ENCODE results near the gene GLI2. TPM values are rescaled to one million over a fixed set of nuclear protein-coding genes. Genes with fewer than 3 reads are reported as not detected.

The GLI2 gene
- total and polyA plus RNA-seq, 7 donors, result 0.23 to 6.4 (median 2.1) TPM

DNA sequence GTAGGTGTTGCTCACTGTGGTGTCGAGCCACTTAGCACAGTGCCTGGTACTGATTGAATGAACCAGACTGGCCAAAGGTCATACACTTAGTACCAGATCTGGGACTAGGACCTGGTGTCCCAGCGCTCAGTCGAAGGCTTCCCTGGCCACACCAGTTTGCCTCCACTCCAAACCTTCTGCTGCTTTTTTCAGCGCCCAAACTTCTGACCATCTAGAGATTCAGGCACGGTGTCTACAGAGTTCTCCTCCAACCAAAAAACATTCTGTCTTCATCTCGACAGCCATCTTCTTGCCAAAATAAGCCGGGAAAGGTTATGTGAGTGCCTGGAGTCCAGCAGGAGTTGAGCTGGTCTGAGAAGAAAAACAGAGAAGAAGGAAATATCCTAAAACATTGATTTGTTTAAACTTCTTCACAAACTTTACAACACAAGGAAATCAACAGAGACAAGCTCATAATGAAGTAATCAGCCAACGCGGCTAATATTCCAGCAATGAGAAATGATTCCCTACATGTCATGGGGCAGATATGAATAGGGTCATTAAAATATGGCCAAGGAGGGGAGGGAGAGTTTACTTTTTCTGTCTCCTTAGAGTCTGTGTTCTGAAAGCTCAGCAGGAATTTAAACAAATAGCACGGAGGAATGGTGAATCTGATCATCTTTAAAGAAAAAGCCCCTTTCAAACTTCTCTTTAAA, 2.3 kb upstream of the GLI2 start:
- Histone ChIP-seq H3K9me3 (no peaks in the 10 kb centered on the region), H3K27me3 (peaks cover 0 to 15% (median 0%) of the 10 kb centered on the region in 3 donors), H3K36me3 (no peaks in the 10 kb centered on the region), H3K27ac (peak overlapping the region; percentile 47 to 95 (median 70)), H3K4me1 (peaks cover 0 to 49% (median 41%) of the 10 kb centered on the region in 4 donors), H3K4me3 (no peak overlapping the region)
- intact Hi-C loops (cut with DNase I), result no loop called here
- no peak for TF ChIP-seq POLR2A (IDR thresholded peaks at IDR 0.05)
- no peak for TF ChIP-seq CTCF (IDR thresholded peaks at IDR 0.05)
- TF ChIP-seq POLR2AphosphoS5 (IDR thresholded peaks at IDR 0.05), result peak; percentile 4 to 45 (median 18)
- DNase-seq, result no peak
- 62 to 69% methylated on average over 10 of the region's 10 CpGs for WGBS, 2 donors

DNA sequence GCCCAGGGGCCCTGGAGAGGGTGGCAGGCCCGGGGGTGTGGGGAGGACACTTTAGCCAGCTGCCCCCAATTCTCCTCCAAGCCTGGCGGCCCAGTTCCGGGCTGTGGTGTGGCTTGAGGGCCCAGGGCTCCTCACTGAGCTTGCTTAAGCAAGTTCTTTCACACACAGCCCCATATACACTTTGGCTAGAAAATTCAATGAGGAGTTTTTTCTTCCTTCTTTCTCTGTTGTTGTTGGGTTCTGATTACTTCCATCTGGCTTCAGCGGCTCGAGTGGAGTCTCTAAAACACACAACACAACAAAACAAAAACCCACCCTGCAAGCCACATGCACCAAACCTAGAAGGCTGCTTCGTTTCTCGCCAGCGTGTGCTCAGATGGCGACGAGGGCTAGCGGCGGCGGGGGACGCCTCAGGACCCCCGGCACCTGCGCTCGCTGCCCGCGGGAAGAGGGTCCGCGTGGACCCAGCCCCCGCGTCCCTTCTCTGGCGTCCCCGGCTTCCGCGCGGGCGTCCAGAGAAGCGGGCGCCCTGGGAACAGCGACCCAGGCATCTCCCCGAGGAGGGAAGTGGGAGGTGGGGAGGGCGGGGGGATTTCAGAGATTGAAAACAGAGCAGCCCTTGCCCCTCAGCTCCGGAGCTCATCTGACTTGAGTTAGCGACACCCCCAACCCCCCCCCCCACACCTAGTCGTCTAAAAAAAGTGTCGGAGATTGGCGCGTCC, 577 bp upstream of the GLI2 start:
- TF ChIP-seq POLR2A (IDR thresholded peaks at IDR 0.05), result no peak
- no peak for TF ChIP-seq POLR2AphosphoS5 (IDR thresholded peaks at IDR 0.05)
- TF ChIP-seq EP300 (IDR thresholded peaks at IDR 0.05), result no peak
- no peak for TF ChIP-seq CTCF (IDR thresholded peaks at IDR 0.05)
- intact Hi-C loops (cut with DNase I), result loop anchor here (2.0 to 5.0 kb wide), 6 partner anchors 38 to 336 kb away; no protein-coding TSS in a partner anchor
- peaks cover 0 to 15% (median 0%) of the 10 kb centered on the region in 3 donors for H3K27me3 ChIP-seq
- no peaks in the 10 kb centered on the region for H3K36me3 ChIP-seq
- H3K4me3 ChIP-seq, result peak overlapping the region; percentile 48 to 62 (median 59)
- H3K9me3 ChIP-seq, result no peaks in the 10 kb centered on the region
- DNase-seq, result no peak
- H3K27ac ChIP-seq, result peak overlapping the region; percentile 87 to 95 (median 90)
- peaks cover 0 to 49% (median 44%) of the 10 kb centered on the region in 4 donors for H3K4me1 ChIP-seq
- 14% methylated on average over 40 of the region's 40 CpGs for WGBS, 2 donors

GRCh38 chr2:120736202-120736623, 545 bp downstream of the GLI2 start:
- H3K4me3 ChIP-seq, result peak overlapping the region; percentile 48 to 62 (median 59)
- intact Hi-C loops (cut with DNase I), result loop anchor here (2.0 to 5.0 kb wide), 6 partner anchors 39 to 221 kb away; no protein-coding TSS in a partner anchor
- H3K27ac ChIP-seq, result peak overlapping the region; percentile 87 to 95 (median 90)
- DNase-seq, result no peak
- no peaks in the 10 kb centered on the region for H3K36me3 ChIP-seq
- H3K9me3 ChIP-seq, result no peaks in the 10 kb centered on the region
- 2% methylated on average over 38 of the region's 38 CpGs for WGBS, 2 donors
- peaks cover 0 to 15% (median under 1%) of the 10 kb centered on the region in 3 donors for H3K27me3 ChIP-seq
- TF ChIP-seq POLR2AphosphoS5 (IDR thresholded peaks at IDR 0.05) (no peak), EP300 (IDR thresholded peaks at IDR 0.05) (no peak), POLR2A (IDR thresholded peaks at IDR 0.05) (no peak)
- peaks cover 0 to 54% (median 48%) of the 10 kb centered on the region in 4 donors for H3K4me1 ChIP-seq

DNA sequence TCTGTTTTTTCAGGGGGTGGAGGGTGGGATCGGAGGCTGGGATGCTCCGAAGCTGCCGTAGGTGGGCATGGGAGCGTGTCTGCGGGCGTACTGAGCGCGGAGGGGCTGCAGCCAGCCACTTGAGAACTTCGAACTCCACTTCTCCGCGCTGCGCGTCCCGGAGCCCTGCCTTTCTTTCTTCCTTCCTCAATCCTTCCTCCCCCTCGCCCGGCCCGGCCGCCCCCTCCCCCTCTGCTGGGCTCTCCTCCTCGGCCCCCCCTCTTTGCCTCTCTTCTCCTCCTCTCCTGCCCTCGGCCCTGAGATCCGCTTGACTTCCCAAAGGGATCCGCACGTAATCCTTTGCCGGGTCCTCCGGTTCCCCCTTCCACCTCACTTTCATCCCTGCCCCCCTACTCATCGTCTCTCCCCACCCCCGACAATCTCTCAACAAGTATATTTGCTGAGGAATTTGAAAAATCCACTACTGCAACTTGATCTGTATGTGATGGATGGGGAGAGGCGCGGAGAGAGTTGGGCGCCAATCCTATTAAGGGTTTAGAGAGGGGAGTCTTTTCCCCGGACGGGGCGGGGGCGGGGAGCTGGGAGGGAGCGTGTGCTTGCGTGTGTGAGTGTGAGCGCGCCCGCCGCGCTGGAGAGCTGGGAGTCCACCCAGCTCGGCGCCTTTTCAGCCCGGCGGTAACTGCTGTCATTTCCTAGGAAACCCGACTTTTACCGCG, 1.1 kb downstream of the GLI2 start:
- peak in 2 of 4 donors; percentile 8 to 53 for TF ChIP-seq POLR2AphosphoS5 (IDR thresholded peaks at IDR 0.05)
- TF ChIP-seq POLR2A (IDR thresholded peaks at IDR 0.05), result no peak
- peaks cover 0 to 17% (median 6%) of the 10 kb centered on the region in 3 donors for H3K27me3 ChIP-seq
- H3K4me3 ChIP-seq, result peak overlapping the region; percentile 48 to 62 (median 59)
- H3K36me3 ChIP-seq, result no peaks in the 10 kb centered on the region
- 2 to 3% methylated on average over 48 of the region's 48 CpGs for WGBS, 2 donors
- H3K27ac ChIP-seq, result peak overlapping the region; percentile 87 to 95 (median 90)
- peaks cover 0 to 60% (median 53%) of the 10 kb centered on the region in 4 donors for H3K4me1 ChIP-seq
- intact Hi-C loops (cut with DNase I), result loop anchor here (2.0 to 5.0 kb wide), 6 partner anchors 39 to 221 kb away; no protein-coding TSS in a partner anchor
- DNase-seq, result peak; percentile 84
- H3K9me3 ChIP-seq, result no peaks in the 10 kb centered on the region

DNA sequence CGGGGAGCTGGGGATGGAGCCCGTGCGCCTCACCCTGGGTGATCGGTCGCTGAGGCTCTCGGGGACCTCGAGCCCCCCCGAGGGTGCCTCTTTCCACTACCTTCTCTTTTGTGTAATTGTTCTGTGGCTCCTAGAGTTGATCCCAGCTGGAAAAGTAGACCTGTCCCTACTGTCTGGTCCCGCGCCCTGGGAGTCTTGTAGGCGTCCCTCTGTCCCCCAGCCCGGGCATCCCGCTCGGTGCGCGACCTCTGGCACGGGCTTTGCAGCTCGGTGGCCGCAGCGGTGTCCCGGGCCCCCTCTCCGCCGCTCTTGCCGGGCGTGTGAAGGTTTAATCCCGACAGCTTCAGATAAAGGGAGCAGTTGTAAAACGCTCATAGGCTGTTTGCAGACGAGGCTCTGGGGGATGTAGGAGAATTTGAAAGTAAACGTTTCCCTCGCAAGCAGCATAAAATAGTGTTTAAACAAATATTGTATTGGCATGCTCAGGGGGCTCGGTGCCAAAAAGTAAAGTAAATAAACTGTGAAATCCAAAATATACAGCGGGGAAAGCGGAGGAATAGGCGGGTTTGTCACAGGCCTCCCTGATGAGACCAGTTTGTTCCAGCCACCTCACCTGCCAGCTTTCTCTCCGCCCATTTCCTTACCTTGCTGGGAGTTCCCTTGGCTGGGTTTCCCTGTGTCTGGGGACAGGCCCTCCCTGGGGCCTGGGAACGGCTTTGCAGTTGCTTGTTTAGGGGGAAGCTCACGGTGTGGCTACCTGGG, 1.9 kb downstream of the GLI2 start:
- H3K4me1 ChIP-seq, result peaks cover 0 to 66% (median 57%) of the 10 kb centered on the region in 4 donors
- no peak for TF ChIP-seq POLR2A (IDR thresholded peaks at IDR 0.05)
- no peak for TF ChIP-seq EP300 (IDR thresholded peaks at IDR 0.05)
- no peak for TF ChIP-seq CTCF (IDR thresholded peaks at IDR 0.05)
- TF ChIP-seq POLR2AphosphoS5 (IDR thresholded peaks at IDR 0.05), result no peak
- H3K4me3 ChIP-seq, result peak overlapping the region; percentile 48 to 62 (median 59)
- H3K36me3 ChIP-seq, result no peaks in the 10 kb centered on the region
- H3K9me3 ChIP-seq, result no peaks in the 10 kb centered on the region
- DNase-seq, result no peak
- WGBS, 2 donors, result 4 to 13% methylated on average over 37 of the region's 37 CpGs
- H3K27me3 ChIP-seq, result peaks cover 0 to 25% (median 7%) of the 10 kb centered on the region in 3 donors
- H3K27ac ChIP-seq, result peak overlapping the region; percentile 87 to 95 (median 90)
- intact Hi-C loops (cut with DNase I), result loop anchor here (2.0 to 5.0 kb wide), 6 partner anchors 40 to 220 kb away; no protein-coding TSS in a partner anchor
